ENCODE measurements around the gene SCAF4.
A peak's percentile ranks its signal among the peaks of the same experiment; 100 is the strongest.

DNA sequence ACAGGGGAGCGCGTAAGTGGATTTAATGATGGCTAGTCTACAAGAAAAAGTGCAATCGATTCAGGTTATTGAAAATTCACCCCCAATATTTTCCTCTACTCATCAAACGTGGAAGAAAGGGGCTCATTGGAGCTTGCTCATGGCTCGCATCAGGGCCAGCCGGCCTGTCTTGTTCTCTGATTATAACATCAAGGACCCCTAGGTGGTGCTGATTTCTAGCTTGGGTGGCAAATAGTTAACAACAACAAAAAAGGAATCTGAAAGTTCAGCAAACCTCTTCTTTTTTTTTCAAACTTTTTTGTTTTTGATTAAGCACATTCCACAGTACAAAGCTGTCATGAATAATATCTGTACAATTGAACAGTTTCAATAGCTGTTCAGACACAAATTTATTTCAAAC, 108.3 kb downstream of the SCAF4 start:
- TF ChIP-seq, protein P1, sequence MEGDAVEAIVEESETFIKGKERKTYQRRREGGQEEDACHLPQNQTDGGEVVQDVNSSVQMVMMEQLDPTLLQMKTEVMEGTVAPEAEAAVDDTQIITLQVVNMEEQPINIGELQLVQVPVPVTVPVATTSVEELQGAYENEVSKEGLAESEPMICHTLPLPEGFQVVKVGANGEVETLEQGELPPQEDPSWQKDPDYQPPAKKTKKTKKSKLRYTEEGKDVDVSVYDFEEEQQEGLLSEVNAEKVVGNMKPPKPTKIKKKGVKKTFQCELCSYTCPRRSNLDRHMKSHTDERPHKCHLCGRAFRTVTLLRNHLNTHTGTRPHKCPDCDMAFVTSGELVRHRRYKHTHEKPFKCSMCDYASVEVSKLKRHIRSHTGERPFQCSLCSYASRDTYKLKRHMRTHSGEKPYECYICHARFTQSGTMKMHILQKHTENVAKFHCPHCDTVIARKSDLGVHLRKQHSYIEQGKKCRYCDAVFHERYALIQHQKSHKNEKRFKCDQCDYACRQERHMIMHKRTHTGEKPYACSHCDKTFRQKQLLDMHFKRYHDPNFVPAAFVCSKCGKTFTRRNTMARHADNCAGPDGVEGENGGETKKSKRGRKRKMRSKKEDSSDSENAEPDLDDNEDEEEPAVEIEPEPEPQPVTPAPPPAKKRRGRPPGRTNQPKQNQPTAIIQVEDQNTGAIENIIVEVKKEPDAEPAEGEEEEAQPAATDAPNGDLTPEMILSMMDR (IDR thresholded peaks at IDR 0.05; ENCODE audit: extremely low read depth in 1 of 2, insufficient read depth in 1 of 2, low read depth in 1 of 2, low read length in 2 of 2) = peak; percentile 8 to 11
- TF ChIP-seq POLR2AphosphoS5 (IDR thresholded peaks at IDR 0.05; ENCODE audit: insufficient read depth, low read depth, low read length) = no peak
- no peak for TF ChIP-seq EZH2 (IDR thresholded peaks at IDR 0.05; ENCODE audit: borderline replicate concordance, low read depth, low read length, severe bottlenecking)
- no peak for TF ChIP-seq MYC (IDR thresholded peaks at IDR 0.05; ENCODE audit: low read depth, low read length)
- no peak for TF ChIP-seq POLR2A (IDR thresholded peaks at IDR 0.05; ENCODE audit: low read depth, low read length)
- TF ChIP-seq MAX (IDR thresholded peaks at IDR 0.05; ENCODE audit: insufficient read depth, insufficient read length) = no peak

Measured in endothelial cell of umbilical vein (primary cell).